ENCODE measurements around the gene SSRP1.

GRCh38 chr11:57358991-57359390, 23.3 kb upstream of the SSRP1 start:
- TF ChIP-seq ZFP91 (CRISPR knock-in tag; IDR thresholded peaks at IDR 0.05): no peak
- TF ChIP-seq MXI1 (IDR thresholded peaks at IDR 0.05; ENCODE audit: low read depth, low read length): no peak
- TF ChIP-seq U2AF1 (optimal IDR thresholded peaks at IDR 0.05; ENCODE audit: low read depth, low read length): no peak

Measured in K562 (cell line).